Endodermal cell (in vitro differentiated cells): Measurements from ENCODE around the gene BTG3. TPM values are rescaled to one million over a fixed set of nuclear protein-coding genes. Genes with fewer than 3 reads are reported as not detected.

Experiments used
- DNase-seq: peaks from one replicate; pipeline ENCODE4 v3.0.0-alpha.2; 2017
- H3K27ac ChIP-seq: 2 replicates; pipeline ENCODE4 v1.5.1; 2013; ENCODE audit warnings: mild to moderate bottlenecking, low read depth, low read length, moderate library complexity
- H3K27me3 ChIP-seq: 2 replicates; pipeline ENCODE4 v1.6.1; 2013; ENCODE audit warnings: mild to moderate bottlenecking, low read length, moderate library complexity; ENCODE audit not compliant: insufficient read depth, control insufficient read depth, poor library complexity, severe bottlenecking
- H3K36me3 ChIP-seq: 2 replicates; pipeline ENCODE4 v1.7.0; 2013; ENCODE audit warnings: mild to moderate bottlenecking, low read length, moderate library complexity; ENCODE audit not compliant: control insufficient read depth, insufficient read depth
- H3K4me1 ChIP-seq: one replicate; pipeline ENCODE4 v1.7.0; 2013; ENCODE audit warnings: low read length; ENCODE audit not compliant: control insufficient read depth, insufficient read depth
- H3K4me3 ChIP-seq: 2 replicates; pipeline ENCODE4 v1.5.1; 2013; ENCODE audit warnings: mild to moderate bottlenecking, low read length, moderate library complexity
- H3K9ac ChIP-seq: 2 replicates; pipeline ENCODE4 v1.6.1; 2013; ENCODE audit warnings: mild to moderate bottlenecking, low read length, moderate library complexity; ENCODE audit not compliant: poor library complexity, severe bottlenecking; ENCODE audit errors: extremely low read depth
- H3K9me3 ChIP-seq: 2 replicates; pipeline ENCODE4 v1.6.1; 2013; ENCODE audit warnings: mild to moderate bottlenecking, low read length, moderate library complexity; ENCODE audit not compliant: control insufficient read depth
- H3K27ac Mint-ChIP-seq: 2 replicates; pipeline ENCODE4 v1.8.0; 2020; ENCODE audit warnings: mixed read lengths
- H3K27me3 Mint-ChIP-seq: 2 replicates; pipeline ENCODE4 v1.8.0; 2021; ENCODE audit warnings: mild to moderate bottlenecking, mixed read lengths; ENCODE audit not compliant: insufficient read depth
- H3K36me3 Mint-ChIP-seq: 2 replicates; pipeline ENCODE4 v1.8.0; 2020; ENCODE audit warnings: low read depth, mixed read lengths
- H3K4me1 Mint-ChIP-seq: 2 replicates; pipeline ENCODE4 v1.8.0; 2020; ENCODE audit warnings: mixed read lengths
- H3K4me3 Mint-ChIP-seq: 2 replicates; pipeline ENCODE4 v1.8.0; 2020; ENCODE audit warnings: mild to moderate bottlenecking, moderate library complexity, mixed read lengths
- H3K9me3 Mint-ChIP-seq: 2 replicates; pipeline ENCODE4 v1.8.0; 2020; ENCODE audit warnings: mild to moderate bottlenecking, mixed read lengths
- WGBS, 2 experiments: methylation state at CpG; one replicate each; pipeline versions ENCODE4 v1.1.5 to v1.1.7; 2013; ENCODE audit warnings: missing lambda C conversion rate in 2 of 2, mixed read lengths in 1 of 2; ENCODE audit not compliant: insufficient coverage in 1 of 2, insufficient read length in 1 of 2; 5-methylcytosine and 5-hydroxymethylcytosine counted together
- total RNA-seq, 2 donors: library from RNA; stranded (reverse); fragmentation: NEBNext Ultra II Directional in 1 of 2; extraction: Animal tissue kit (Norgen Biotek cat#: 25700) in 1 of 2; gene quantifications; 2 replicates in 1 of 2; 3 replicates in 1 of 2; pipeline ENCODE4 v1.2.1, GENCODE V29; 2021
- TF ChIP-seq, protein P1 (sequence below): fragments of 200-600 bp; sonication (generic); conservative IDR thresholded peaks from 2 replicates; pipeline ENCODE4 v1.5.0; 2021; ENCODE audit warnings: antibody characterized with exemption, mild to moderate bottlenecking

The BTG3 gene
- total RNA-seq, 2 donors from 2014 or later: 35.1 to 54.3 TPM

DNA sequence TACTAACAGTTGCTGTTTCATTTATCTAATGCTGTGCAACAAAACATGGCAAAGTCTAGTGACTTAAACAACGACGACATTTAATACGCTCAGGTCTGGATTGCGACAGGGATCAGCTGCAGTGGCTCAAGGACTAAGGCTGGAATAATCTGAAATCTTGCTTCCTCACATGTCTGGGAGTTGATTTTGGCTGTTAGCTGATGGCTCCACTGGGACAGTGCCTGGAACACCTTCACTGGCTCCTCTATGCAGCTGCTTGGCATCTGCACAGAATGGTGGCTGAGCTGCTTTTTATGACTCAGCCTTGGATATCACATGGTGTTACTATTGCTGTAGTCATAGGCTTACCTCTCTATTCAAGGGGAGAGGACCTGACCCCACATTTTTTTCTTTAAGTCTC, 24.0 kb upstream of the BTG3 start:
- Histone ChIP-seq H3K36me3 (no peaks in the 10 kb centered on the region), H3K4me1 (no peaks in the 10 kb centered on the region), H3K9me3 (no peaks in the 10 kb centered on the region), H3K4me3 (no peak overlapping the region), H3K27me3 (no peaks in the 10 kb centered on the region), H3K27ac (no peak overlapping the region), H3K9ac (no peak overlapping the region)
- Mint-ChIP-seq H3K4me1 (no peaks in the 10 kb centered on the region), H3K27ac (no peak overlapping the region), H3K27me3 (no peaks in the 10 kb centered on the region), H3K9me3 (peaks cover 6% of the 10 kb centered on the region), H3K4me3 (no peak overlapping the region), H3K36me3 (no peaks in the 10 kb centered on the region)
- TF ChIP-seq, protein P1, sequence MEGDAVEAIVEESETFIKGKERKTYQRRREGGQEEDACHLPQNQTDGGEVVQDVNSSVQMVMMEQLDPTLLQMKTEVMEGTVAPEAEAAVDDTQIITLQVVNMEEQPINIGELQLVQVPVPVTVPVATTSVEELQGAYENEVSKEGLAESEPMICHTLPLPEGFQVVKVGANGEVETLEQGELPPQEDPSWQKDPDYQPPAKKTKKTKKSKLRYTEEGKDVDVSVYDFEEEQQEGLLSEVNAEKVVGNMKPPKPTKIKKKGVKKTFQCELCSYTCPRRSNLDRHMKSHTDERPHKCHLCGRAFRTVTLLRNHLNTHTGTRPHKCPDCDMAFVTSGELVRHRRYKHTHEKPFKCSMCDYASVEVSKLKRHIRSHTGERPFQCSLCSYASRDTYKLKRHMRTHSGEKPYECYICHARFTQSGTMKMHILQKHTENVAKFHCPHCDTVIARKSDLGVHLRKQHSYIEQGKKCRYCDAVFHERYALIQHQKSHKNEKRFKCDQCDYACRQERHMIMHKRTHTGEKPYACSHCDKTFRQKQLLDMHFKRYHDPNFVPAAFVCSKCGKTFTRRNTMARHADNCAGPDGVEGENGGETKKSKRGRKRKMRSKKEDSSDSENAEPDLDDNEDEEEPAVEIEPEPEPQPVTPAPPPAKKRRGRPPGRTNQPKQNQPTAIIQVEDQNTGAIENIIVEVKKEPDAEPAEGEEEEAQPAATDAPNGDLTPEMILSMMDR: no peak
- 73% methylated on average over 4 of the region's 4 CpGs for WGBS, 2 experiments
- DNase-seq: no peak

DNA sequence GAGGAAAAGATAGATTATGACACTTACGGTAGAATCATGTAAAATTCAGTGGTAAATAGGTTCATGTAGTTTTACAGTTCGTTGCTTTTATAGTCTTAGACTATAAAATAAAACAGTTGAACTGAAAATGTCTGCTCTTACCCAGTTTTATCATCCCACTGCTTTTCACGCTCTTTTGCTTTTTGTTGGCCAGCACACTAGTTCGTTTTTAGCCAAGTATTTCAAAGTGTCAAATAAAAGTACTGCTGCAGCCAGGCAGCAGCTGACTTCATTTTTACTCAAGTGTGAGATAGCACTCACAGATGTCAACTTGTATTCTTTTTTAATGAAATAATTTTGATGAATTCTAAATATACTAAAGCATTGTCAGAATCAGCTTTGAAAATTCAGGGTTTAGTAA, 18.5 kb upstream of the BTG3 start:
- TF ChIP-seq, protein P1: no peak
- no peak overlapping the region for H3K4me3 ChIP-seq
- no peak overlapping the region for H3K27ac Mint-ChIP-seq

GRCh38 chr21:17622018-17622417, 9.3 kb upstream of the BTG3 start:
- WGBS, 2 experiments: 98 to 100% methylated on average over 2 of the region's 2 CpGs
- TF ChIP-seq, protein P1: no peak
- H3K27me3 ChIP-seq: no peaks in the 10 kb centered on the region

More for the DNA sequence above, 18.5 kb upstream of the BTG3 start:
- H3K36me3 Mint-ChIP-seq: no peaks in the 10 kb centered on the region
- H3K4me1 Mint-ChIP-seq: no peaks in the 10 kb centered on the region
- H3K9me3 ChIP-seq: no peaks in the 10 kb centered on the region
- no peaks in the 10 kb centered on the region for H3K4me1 ChIP-seq
- H3K9ac ChIP-seq: no peak overlapping the region
- WGBS, 2 experiments: 90 to 100% methylated on average over 1 to 4 of the region's 4 CpGs
- DNase-seq: no peak
- no peaks in the 10 kb centered on the region for H3K27me3 ChIP-seq
- H3K36me3 ChIP-seq: no peaks in the 10 kb centered on the region
- no peaks in the 10 kb centered on the region for H3K27me3 Mint-ChIP-seq
- H3K27ac ChIP-seq: no peak overlapping the region
- H3K4me3 Mint-ChIP-seq: no peak overlapping the region
- no peaks in the 10 kb centered on the region for H3K9me3 Mint-ChIP-seq

More at GRCh38 chr21:17622018-17622417, 9.3 kb upstream of the BTG3 start:
- Mint-ChIP-seq H3K4me3 (no peak overlapping the region), H3K27me3 (no peaks in the 10 kb centered on the region), H3K4me1 (peaks cover 6% of the 10 kb centered on the region), H3K9me3 (no peaks in the 10 kb centered on the region), H3K27ac (no peak overlapping the region), H3K36me3 (no peaks in the 10 kb centered on the region)
- no peaks in the 10 kb centered on the region for H3K4me1 ChIP-seq
- no peak for DNase-seq
- no peaks in the 10 kb centered on the region for H3K36me3 ChIP-seq
- H3K9me3 ChIP-seq: no peaks in the 10 kb centered on the region
- H3K9ac ChIP-seq: no peak overlapping the region
- H3K4me3 ChIP-seq: no peak overlapping the region
- no peak overlapping the region for H3K27ac ChIP-seq
